Endothelial cell of umbilical vein (primary cell): ENCODE results near the gene TRNP1.

ENCODE experiments used
- CTCF ChIP-seq, 2 donors: IDR thresholded peaks; 1 replicate in 1 of 2; 2 replicates in 1 of 2; pipeline ENCODE4 v1.5.1; 2011; ENCODE audit warnings: low read length in 2 of 2, mild to moderate bottlenecking in 2 of 2, moderate library complexity in 2 of 2, control low read depth in 1 of 2, inconsistent platforms in 1 of 2, low read depth in 1 of 2; ENCODE audit not compliant: insufficient read depth in 1 of 2; ENCODE audit errors: extremely low read depth in 1 of 2
- EZH2 ChIP-seq: IDR thresholded peaks from 2 replicates; pipeline ENCODE4 v1.6.1; 2012; ENCODE audit warnings: borderline replicate concordance, low read depth, mild to moderate bottlenecking, moderate library complexity, low read length, inconsistent platforms; ENCODE audit not compliant: severe bottlenecking
- FOS ChIP-seq: IDR thresholded peaks from 2 replicates; pipeline ENCODE4 v1.6.1; 2011; ENCODE audit warnings: mild to moderate bottlenecking, low read length, moderate library complexity, borderline replicate concordance; ENCODE audit not compliant: insufficient read depth
- GATA2 ChIP-seq: IDR thresholded peaks from 2 replicates; pipeline ENCODE4 v1.7.0; 2011; ENCODE audit warnings: low read depth, mild to moderate bottlenecking, moderate library complexity, mixed read lengths, low read length; ENCODE audit not compliant: insufficient read length, insufficient read depth
- JUN ChIP-seq: IDR thresholded peaks from 2 replicates; pipeline ENCODE4 v1.6.1; 2011; ENCODE audit warnings: borderline replicate concordance, low read depth; ENCODE audit not compliant: insufficient read length, insufficient read depth
- MAX ChIP-seq: IDR thresholded peaks from 2 replicates; pipeline ENCODE4 v1.6.1; 2011; ENCODE audit not compliant: insufficient read depth, insufficient read length
- POLR2A ChIP-seq: IDR thresholded peaks from 2 replicates; pipeline ENCODE4 v1.6.1; 2012; ENCODE audit warnings: low read depth, mild to moderate bottlenecking, control low read depth, low read length
- POLR2AphosphoS5 ChIP-seq: IDR thresholded peaks from 2 replicates; pipeline ENCODE4 v1.6.1; 2012; ENCODE audit warnings: low read depth, mild to moderate bottlenecking, control low read depth, low read length, moderate library complexity; ENCODE audit not compliant: insufficient read depth

GRCh38 chr1:26959722-26960624 lies 33.5 kb upstream of the TRNP1 start, which contains the start of gene KDF1:
- TF ChIP-seq CTCF (IDR thresholded peaks at IDR 0.05; ENCODE audit: extremely low read depth in 1 of 2, insufficient read depth in 1 of 2, low read depth in 1 of 2, low read length in 2 of 2) (no peak), POLR2AphosphoS5 (no peak), MAX (no peak), EZH2 (peak; percentile 100), POLR2A (no peak), GATA2 (no peak), FOS (no peak), JUN (no peak)
